MCF 10A (cell line): Measurements from ENCODE around the gene C1orf21. TPM values are rescaled to one million over a fixed set of nuclear protein-coding genes. Genes with fewer than 3 reads are reported as not detected.

Source experiments
- BruUV-seq: library from RNA; stranded (reverse); fragments of 400-500 nt; replicated peaks from 2 replicates; lab custom pipeline; 2021; lab: Mats Ljungman, UMichigan
- CTCF ChIA-PET: fragments of 300-600 bp; sonication (Branson Sonifier 250); formaldehyde crosslinking; extraction: SDS; loops from one replicate; lab custom pipeline; 2021; ENCODE audit warnings: antibody characterized with exemption, inconsistent platforms; lab: Yijun Ruan, JAX
- POLR2A ChIA-PET: fragments of 300-600, 350-650 bp; sonication (Branson Sonifier 250); formaldehyde crosslinking; extraction: SDS; loops from one replicate; lab custom pipeline; 2020; ENCODE audit warnings: antibody characterized with exemption, inconsistent platforms; lab: Yijun Ruan, JAX
- DNase-seq: peaks from one replicate; pipeline ENCODE4 v3.0.0-alpha.2; 2018; ENCODE audit not compliant: unreplicated experiment
- H3K27ac Mint-ChIP-seq: one replicate; pipeline ENCODE4 v1.8.0; 2022; ENCODE audit warnings: mild to moderate bottlenecking, low read depth, mixed read lengths; ENCODE audit not compliant: unreplicated experiment
- H3K27me3 Mint-ChIP-seq: one replicate; pipeline ENCODE4 v1.8.0; 2022; ENCODE audit warnings: mixed read lengths; ENCODE audit not compliant: insufficient read depth, unreplicated experiment
- H3K36me3 Mint-ChIP-seq: one replicate; pipeline ENCODE4 v1.8.0; 2022; ENCODE audit warnings: mild to moderate bottlenecking, moderate library complexity, mixed read lengths; ENCODE audit not compliant: insufficient read depth, unreplicated experiment
- H3K4me1 Mint-ChIP-seq: one replicate; pipeline ENCODE4 v1.8.0; 2022; ENCODE audit warnings: mixed read lengths; ENCODE audit not compliant: insufficient read depth, unreplicated experiment
- H3K4me3 Mint-ChIP-seq: one replicate; pipeline ENCODE4 v1.8.0; 2022; ENCODE audit warnings: mild to moderate bottlenecking, moderate library complexity, mixed read lengths; ENCODE audit not compliant: unreplicated experiment
- H3K9me3 Mint-ChIP-seq: one replicate; pipeline ENCODE4 v1.8.0; 2022; ENCODE audit warnings: mixed read lengths; ENCODE audit not compliant: unreplicated experiment
- CTCF ChIP-seq: fragments of 200-600 bp; IDR thresholded peaks from one replicate; pipeline ENCODE4 v1.8.0; 2022; ENCODE audit warnings: antibody characterized with exemption, mild to moderate bottlenecking; ENCODE audit not compliant: unreplicated experiment
- intact Hi-C: fragments of 100-400 bp; cut with micrococcal nuclease; formaldehyde crosslinking; loops from 2 replicates; pipeline ENCODE4 v1.14.1; 2022
- total RNA-seq: library from RNA; stranded (reverse); gene quantifications from 2 replicates; pipeline ENCODE4 v1.2.3, GENCODE V29; 2022

Gene C1orf21
- total RNA-seq, 1 experiment from 2014 or later: 23.2 TPM

GRCh38 chr1:184412472-184412871 is 25.6 kb downstream of the C1orf21 start:
- H3K27ac Mint-ChIP-seq: no peak overlapping the region
- CTCF ChIA-PET: interaction anchor here (0.6 to 0.9 kb wide), 3 partner anchors 74 to 456 kb away, joined by 3 read pairs; no protein-coding TSS in a partner anchor
- no peaks in the 10 kb centered on the region for H3K27me3 Mint-ChIP-seq
- no peak for DNase-seq
- BruUV-seq: no TSS peak
- POLR2A ChIA-PET: interaction anchor here (2.3 kb wide), 1 partner anchor 21 kb away, joined by 8 read pairs; no protein-coding TSS in a partner anchor
- intact Hi-C loops: no loop called here
- no peaks in the 10 kb centered on the region for H3K9me3 Mint-ChIP-seq
- peaks cover 26% of the 10 kb centered on the region for H3K36me3 Mint-ChIP-seq
- no peak for TF ChIP-seq CTCF
- H3K4me1 Mint-ChIP-seq: peaks cover 42% of the 10 kb centered on the region
- H3K4me3 Mint-ChIP-seq: no peak overlapping the region

GRCh38 chr1:184416481-184416880 is 29.7 kb downstream of the C1orf21 start:
- ChIA-PET CTCF (interaction anchor here (0.8 to 1.9 kb wide), 3 partner anchors 30 to 153 kb away, joined by 3 to 8 read pairs (median 4); partner anchors contain the start of gene C1orf21), POLR2A (interaction anchor here (1.0 to 4.9 kb wide), 11 partner anchors 8 to 147 kb away, joined by 3 to 19 read pairs (median 4); partner anchors contain the start of gene C1orf21)
- BruUV-seq: no TSS peak
- DNase-seq: peak; percentile 63
- Mint-ChIP-seq H3K27me3 (no peaks in the 10 kb centered on the region), H3K36me3 (peaks cover 30% of the 10 kb centered on the region), H3K9me3 (no peaks in the 10 kb centered on the region), H3K4me3 (no peak overlapping the region), H3K27ac (peak overlapping the region; percentile 82), H3K4me1 (peaks cover 33% of the 10 kb centered on the region)
- intact Hi-C loops: no loop called here
- TF ChIP-seq CTCF: no peak

GRCh38 chr1:184416946-184417345 is 30.1 kb downstream of the C1orf21 start:
- BruUV-seq: no TSS peak
- TF ChIP-seq CTCF: no peak
- POLR2A ChIA-PET: interaction anchor here (0.6 to 4.9 kb wide), 14 partner anchors 9 to 643 kb away, joined by 3 to 19 read pairs (median 4); partner anchors contain the start of gene C1orf21
- H3K27ac Mint-ChIP-seq: peak overlapping the region; percentile 82
- H3K4me3 Mint-ChIP-seq: no peak overlapping the region
- no peaks in the 10 kb centered on the region for H3K27me3 Mint-ChIP-seq
- peaks cover 33% of the 10 kb centered on the region for H3K4me1 Mint-ChIP-seq
- H3K9me3 Mint-ChIP-seq: no peaks in the 10 kb centered on the region
- intact Hi-C loops: no loop called here
- peaks cover 30% of the 10 kb centered on the region for H3K36me3 Mint-ChIP-seq
- CTCF ChIA-PET: interaction anchor here (0.6 to 1.9 kb wide), 6 partner anchors 10 to 206 kb away, joined by 3 to 8 read pairs (median 3); partner anchors contain the start of gene C1orf21
- DNase-seq: no peak

GRCh38 chr1:184417916-184418315 is 31.1 kb downstream of the C1orf21 start:
- H3K4me1 Mint-ChIP-seq: peaks cover 33% of the 10 kb centered on the region
- H3K27me3 Mint-ChIP-seq: no peaks in the 10 kb centered on the region
- no TSS peak for BruUV-seq
- CTCF ChIA-PET: interaction anchor here (0.7 to 1.1 kb wide), 4 partner anchors 35 to 119 kb away, joined by 3 to 6 read pairs (median 3); no protein-coding TSS in a partner anchor
- DNase-seq: no peak
- no peak overlapping the region for H3K4me3 Mint-ChIP-seq
- intact Hi-C loops: no loop called here
- no peak overlapping the region for H3K27ac Mint-ChIP-seq
- POLR2A ChIA-PET: interaction anchor here (1.0 to 4.9 kb wide), 7 partner anchors 10 to 145 kb away, joined by 3 to 19 read pairs (median 5); no protein-coding TSS in a partner anchor
- TF ChIP-seq CTCF: no peak
- H3K36me3 Mint-ChIP-seq: peaks cover 30% of the 10 kb centered on the region
- no peaks in the 10 kb centered on the region for H3K9me3 Mint-ChIP-seq
